Right cardiac atrium (tissue), 5 donors: Measurements from ENCODE around the gene ASPN. TPM values are rescaled to one million over a fixed set of nuclear protein-coding genes. Genes with fewer than 3 reads are reported as not detected.

ENCODE experiments used
- ATAC-seq, 2 donors: fragments of 200-7000 bp; cut with Tn5 transposase; one replicate each; pipeline versions ENCODE4 v1.8.0 to v1.9.1; 2020; ENCODE audit warnings: moderate library complexity in 2 of 2, mild to moderate bottlenecking in 1 of 2
- DNase-seq, 3 donors: peaks; one replicate each; pipeline ENCODE4 v3.0.0-alpha.2; 2020
- H3K27ac ChIP-seq: one replicate; pipeline ENCODE4 v1.5.1; 2013; ENCODE audit warnings: mild to moderate bottlenecking, low read length, control low read depth, moderate library complexity
- H3K27me3 ChIP-seq: one replicate; pipeline ENCODE4 v1.6.1; 2013; ENCODE audit not compliant: control insufficient read depth, insufficient read depth
- H3K4me1 ChIP-seq: one replicate; pipeline ENCODE4 v1.6.1; 2013; ENCODE audit warnings: low read length; ENCODE audit not compliant: control insufficient read depth, insufficient read depth
- H3K4me3 ChIP-seq: one replicate; pipeline ENCODE4 v1.5.1; 2013; ENCODE audit warnings: low read length, control low read depth
- H3K9me3 ChIP-seq: one replicate; pipeline ENCODE4 v1.6.1; 2013; ENCODE audit warnings: low read length; ENCODE audit not compliant: control insufficient read depth
- WGBS: extraction: QIAGEN DNeasy Blood & Tissue Kit; methylation state at CpG from one replicate; pipeline ENCODE4 v1.1.7; 2013; 5-methylcytosine and 5-hydroxymethylcytosine counted together
- intact Hi-C, 4 donors: fragments of 100-400 bp; cut with DNase I; formaldehyde crosslinking; loops; one replicate each; pipeline versions ENCODE4 v1.11.0 to v1.14.0; 2022 to 2023
- polyA plus RNA-seq: library from polyadenylated mRNA; stranded (reverse); fragments of 200-250 nt; gene quantifications from one replicate; pipeline ENCODE4 v1.2.3, GENCODE V29; 2013
- total RNA-seq, 4 donors: library from RNA; stranded (reverse); fragmentation: NEBNext Ultra II Directional; extraction: Animal tissue kit (Norgen Biotek cat#: 25700); gene quantifications; one replicate each; pipeline ENCODE4 v1.2.1, GENCODE V29; 2021
- donor health status: healthy with polysubstance abuse.
- donor health status: DM: no; HTN: yes; CAD: no.
- donor health status: DM: no; HTN: no; CAD: no.
- donor health status: DM: no; HTN: yes; CAD: no; lungs with severe emphysema.
- donor health status: DM: yes; HTN: yes; CAD: no.

Gene ASPN
- total and polyA plus RNA-seq, 5 donors, result 7.0 to 18.8 (median 9.8) TPM

DNA sequence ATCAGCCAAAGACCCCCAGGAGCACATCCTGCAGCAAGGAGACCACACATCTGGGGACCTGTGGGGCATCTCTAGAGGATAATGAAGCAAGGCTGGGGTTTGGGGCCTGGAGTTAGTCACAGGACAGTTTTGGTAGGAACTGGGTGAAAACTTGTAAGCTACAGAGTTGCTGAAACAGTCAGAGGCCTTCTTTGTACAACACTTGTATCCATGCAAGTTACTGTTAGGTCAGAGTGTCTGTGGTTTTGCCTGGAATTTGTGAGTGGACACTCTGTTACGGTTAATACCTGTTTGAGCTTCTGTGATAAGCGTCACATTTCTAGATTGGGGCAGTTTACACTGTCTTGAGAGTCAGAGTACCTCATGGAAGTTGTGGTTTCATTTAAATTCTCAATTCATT, 22.6 kb upstream of the ASPN start:
- Histone ChIP-seq H3K9me3 (no peaks in the 10 kb centered on the region), H3K27ac (peak overlapping the region; percentile 48), H3K4me3 (no peak overlapping the region), H3K27me3 (no peaks in the 10 kb centered on the region), H3K4me1 (peaks cover 9% of the 10 kb centered on the region)
- DNase-seq (no peak), ATAC-seq (no peak)
- WGBS, result 98% methylated on average over 2 of the region's 2 CpGs
- intact Hi-C loops, result no loop called here

DNA sequence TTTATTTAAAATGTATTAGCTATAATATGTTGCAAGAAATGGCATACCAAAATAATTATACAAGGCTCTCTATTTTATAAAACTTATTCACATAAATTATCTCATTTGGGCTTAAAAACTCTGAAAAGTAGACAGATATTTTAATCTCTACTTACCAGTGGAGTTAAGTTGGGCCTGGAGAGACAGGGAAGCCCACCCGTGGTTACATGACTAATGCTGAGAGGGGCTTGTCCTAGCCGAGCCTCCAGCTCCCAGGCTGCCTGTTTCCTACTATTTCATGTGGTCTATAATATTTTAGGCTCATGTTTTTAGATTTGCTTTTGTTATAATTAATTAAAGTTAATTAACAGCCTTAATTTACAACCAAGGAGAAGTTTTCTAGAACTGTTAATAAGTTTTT, 20.9 kb upstream of the ASPN start:
- DNase-seq (no peak), ATAC-seq (no peak)
- WGBS, result 87% methylated on average over 2 of the region's 2 CpGs
- Histone ChIP-seq H3K27me3 (no peaks in the 10 kb centered on the region), H3K4me1 (peaks cover 12% of the 10 kb centered on the region), H3K9me3 (no peaks in the 10 kb centered on the region), H3K27ac (no peak overlapping the region), H3K4me3 (no peak overlapping the region)
- intact Hi-C loops, result no loop called here

DNA sequence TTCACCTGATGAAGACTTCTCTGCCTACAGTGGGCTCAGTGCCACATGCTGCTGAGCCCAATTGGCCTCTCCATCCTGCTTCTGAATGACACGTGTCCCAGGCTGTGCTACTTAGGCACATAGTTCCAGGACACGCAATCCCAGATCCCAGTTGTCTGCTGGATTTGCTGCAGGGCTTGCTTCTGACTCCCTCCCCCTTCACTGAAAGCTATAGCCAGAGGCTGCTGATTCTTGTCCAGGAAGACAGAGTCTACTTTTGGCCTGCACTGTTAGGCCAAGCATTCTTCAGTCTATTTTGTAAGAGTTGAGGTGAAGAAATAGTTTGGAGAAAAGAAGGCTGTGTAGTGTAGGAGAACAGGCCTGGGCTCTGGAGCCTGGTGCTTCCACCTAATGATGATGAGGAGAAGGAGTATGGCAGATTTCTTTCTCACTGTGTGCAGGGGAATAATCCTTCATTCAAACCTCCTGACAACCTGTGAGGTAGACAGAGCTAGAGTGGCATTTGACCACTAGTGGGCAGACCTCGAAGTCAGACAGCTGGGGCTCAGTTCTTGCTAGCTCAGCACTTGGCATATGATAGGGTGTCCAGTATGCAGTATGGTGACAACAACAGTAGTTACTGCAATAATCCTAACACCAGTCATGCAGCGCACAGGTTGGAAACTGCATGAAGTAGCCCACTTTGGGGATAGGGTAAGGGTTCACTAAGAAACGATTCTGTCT, 19.5 kb upstream of the ASPN start:
- Histone ChIP-seq H3K4me1 (peaks cover 12% of the 10 kb centered on the region), H3K4me3 (no peak overlapping the region), H3K9me3 (no peaks in the 10 kb centered on the region), H3K27ac (peak overlapping the region; percentile 43), H3K27me3 (no peaks in the 10 kb centered on the region)
- ATAC-seq, result peak; percentile 79 to 85
- 74% methylated on average over 5 of the region's 5 CpGs for WGBS
- intact Hi-C loops, result no loop called here
- DNase-seq, result peak; percentile 54 to 82 (median 70)

DNA sequence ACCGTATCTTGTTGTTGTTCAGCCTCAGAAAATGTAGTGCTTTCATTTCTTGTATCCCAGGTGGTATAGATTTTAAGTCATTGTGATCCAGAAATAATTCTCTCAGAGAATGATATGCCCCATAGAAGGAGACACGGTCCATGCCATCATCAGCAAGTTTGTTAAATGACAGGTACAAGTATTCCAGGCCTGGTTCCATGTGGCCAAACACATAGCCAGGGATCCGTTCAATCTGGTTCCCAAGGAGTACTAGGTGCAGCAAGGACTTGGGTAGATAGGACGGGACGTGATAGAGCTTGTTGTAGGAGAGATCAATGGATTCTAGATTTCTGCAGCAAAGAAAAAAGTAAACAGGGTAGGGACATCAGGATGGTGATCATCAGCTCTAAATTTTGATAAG, 18.4 kb upstream of the ASPN start:
- 85% methylated on average over 5 of the region's 5 CpGs for WGBS
- intact Hi-C loops, result no loop called here
- peaks cover 12% of the 10 kb centered on the region for H3K4me1 ChIP-seq
- no peak overlapping the region for H3K4me3 ChIP-seq
- no peak for ATAC-seq
- DNase-seq, result no peak
- H3K27ac ChIP-seq, result no peak overlapping the region
- no peaks in the 10 kb centered on the region for H3K27me3 ChIP-seq
- no peaks in the 10 kb centered on the region for H3K9me3 ChIP-seq

DNA sequence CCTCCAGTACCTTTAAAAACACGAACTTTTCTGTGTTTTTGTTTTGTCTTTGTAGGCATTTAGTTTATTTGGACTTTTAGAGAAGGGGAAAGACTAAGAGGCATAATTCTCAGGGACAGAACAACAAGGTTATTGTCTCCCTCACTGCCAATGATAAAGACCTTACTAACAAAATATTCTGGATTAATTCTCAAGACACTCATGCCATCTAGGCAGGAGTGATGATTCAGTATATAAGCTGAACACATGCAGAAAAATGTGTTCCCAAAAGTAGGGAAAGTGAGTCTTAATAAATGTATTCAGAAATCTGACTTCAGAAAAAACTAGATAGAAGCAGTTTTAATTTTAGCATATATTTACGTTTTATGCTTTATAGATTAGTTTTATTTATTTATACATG, 17.4 kb upstream of the ASPN start:
- Histone ChIP-seq H3K9me3 (no peaks in the 10 kb centered on the region), H3K4me3 (no peak overlapping the region), H3K27me3 (no peaks in the 10 kb centered on the region), H3K27ac (no peak overlapping the region), H3K4me1 (peaks cover 12% of the 10 kb centered on the region)
- DNase-seq, result no peak
- 79% methylated on average over 2 of the region's 2 CpGs for WGBS
- ATAC-seq, result no peak
- intact Hi-C loops, result no loop called here

DNA sequence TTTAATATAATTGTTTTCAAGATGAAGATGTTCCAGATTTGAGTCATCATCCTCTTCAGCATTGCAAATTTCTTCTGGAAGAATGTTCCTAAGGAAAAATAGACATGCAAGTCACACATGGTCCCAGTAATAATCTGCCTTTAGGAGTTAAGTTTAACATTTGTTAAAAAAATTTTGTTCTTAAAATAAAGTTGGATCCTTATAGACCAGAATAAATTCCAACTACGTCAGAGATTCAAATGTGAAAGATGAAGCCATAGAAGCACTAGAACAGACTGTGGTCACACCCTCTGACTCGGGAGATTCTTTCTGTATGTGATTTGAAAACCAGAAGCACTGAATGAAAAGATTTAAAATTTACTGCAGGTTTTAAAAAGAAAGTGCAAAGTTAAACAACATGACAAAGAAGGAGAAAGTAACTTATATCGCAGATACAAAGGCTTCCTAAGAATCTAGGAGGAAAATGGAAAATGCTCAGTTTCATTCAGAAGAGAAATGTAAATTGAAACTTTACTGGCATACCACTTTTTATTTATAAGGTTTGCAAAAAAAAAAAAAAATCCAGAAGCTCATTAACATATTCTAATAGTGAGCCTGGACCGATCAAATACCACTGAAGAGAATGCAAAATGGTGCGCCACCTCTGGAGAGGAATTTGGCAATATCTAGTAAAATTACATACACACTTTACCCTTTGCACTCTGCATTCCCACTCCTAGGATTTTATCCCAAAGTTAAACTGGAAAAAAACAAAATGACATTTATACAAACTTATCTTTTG, 14.3 kb upstream of the ASPN start:
- no peak for DNase-seq
- no peak overlapping the region for H3K4me3 ChIP-seq
- no peaks in the 10 kb centered on the region for H3K9me3 ChIP-seq
- no peak overlapping the region for H3K27ac ChIP-seq
- H3K4me1 ChIP-seq, result peaks cover 3% of the 10 kb centered on the region
- intact Hi-C loops, result no loop called here
- no peaks in the 10 kb centered on the region for H3K27me3 ChIP-seq
- ATAC-seq, result no peak
- WGBS, result 79% methylated on average over 5 of the region's 5 CpGs

DNA sequence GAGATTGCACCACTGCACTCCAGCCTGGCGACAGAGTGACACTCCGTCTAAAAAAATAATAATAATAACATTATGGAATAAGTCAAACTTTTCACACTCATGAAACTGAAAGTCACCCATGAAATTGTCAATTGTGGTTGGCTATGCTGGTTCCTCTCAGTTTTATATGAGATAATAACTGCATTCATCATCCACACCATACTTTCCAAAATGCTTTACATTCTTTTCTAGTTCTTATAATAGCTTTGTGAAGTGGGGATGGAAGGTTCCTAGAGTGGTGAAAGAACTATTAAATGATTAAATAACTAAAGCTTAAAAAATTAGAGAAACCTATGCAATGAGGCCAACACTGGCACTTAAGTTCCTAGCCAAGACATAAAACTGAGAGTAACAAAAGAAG, 12.6 kb upstream of the ASPN start:
- Histone ChIP-seq H3K4me1 (peaks cover 3% of the 10 kb centered on the region), H3K9me3 (no peaks in the 10 kb centered on the region)
- no peak for ATAC-seq

DNA sequence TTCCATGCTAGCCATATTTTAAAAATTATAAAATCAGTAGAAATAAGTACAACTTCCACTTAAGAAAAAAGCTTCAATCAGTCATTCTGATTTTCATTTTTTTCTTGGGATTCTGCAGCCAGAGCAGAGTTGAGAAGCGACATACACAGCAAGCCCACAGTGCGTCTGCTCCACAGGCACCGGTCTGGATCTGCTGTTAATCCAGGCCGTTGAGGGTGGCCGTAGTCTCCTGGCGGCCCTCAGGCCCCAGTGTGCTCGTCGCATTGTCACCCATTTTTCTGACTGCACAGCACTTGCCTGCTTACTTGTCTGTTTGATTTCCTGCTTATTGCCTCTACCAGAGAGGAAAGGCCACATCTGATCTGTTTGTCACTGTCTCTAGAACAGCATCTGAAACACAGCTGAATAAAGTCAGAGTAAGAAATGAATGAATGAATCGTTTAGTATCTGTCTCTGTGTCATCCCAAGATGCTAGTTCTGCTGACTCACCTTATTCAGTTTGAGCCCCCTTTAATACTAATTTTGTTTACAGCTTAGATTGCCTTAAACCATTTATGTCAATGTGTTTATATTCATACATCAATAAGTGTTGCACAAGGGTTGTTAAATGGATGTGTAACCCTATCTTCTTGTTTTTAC, 11.6 kb upstream of the ASPN start:
- intact Hi-C loops, result no loop called here
- 89% methylated on average over 9 of the region's 9 CpGs for WGBS
- ATAC-seq, result no peak
- H3K27me3 ChIP-seq, result no peaks in the 10 kb centered on the region
- no peak for DNase-seq
- no peak overlapping the region for H3K27ac ChIP-seq
- H3K4me3 ChIP-seq, result no peak overlapping the region
- no peaks in the 10 kb centered on the region for H3K9me3 ChIP-seq
- H3K4me1 ChIP-seq, result peaks cover 2% of the 10 kb centered on the region

More for the DNA sequence above, 12.6 kb upstream of the ASPN start:
- no peak overlapping the region for H3K27ac ChIP-seq
- whole genome bisulfite sequencing, result 81% methylated on average over 2 of the region's 2 CpGs
- intact Hi-C loops, result no loop called here
- no peaks in the 10 kb centered on the region for H3K27me3 ChIP-seq
- no peak overlapping the region for H3K4me3 ChIP-seq
- no peak for DNase-seq

DNA sequence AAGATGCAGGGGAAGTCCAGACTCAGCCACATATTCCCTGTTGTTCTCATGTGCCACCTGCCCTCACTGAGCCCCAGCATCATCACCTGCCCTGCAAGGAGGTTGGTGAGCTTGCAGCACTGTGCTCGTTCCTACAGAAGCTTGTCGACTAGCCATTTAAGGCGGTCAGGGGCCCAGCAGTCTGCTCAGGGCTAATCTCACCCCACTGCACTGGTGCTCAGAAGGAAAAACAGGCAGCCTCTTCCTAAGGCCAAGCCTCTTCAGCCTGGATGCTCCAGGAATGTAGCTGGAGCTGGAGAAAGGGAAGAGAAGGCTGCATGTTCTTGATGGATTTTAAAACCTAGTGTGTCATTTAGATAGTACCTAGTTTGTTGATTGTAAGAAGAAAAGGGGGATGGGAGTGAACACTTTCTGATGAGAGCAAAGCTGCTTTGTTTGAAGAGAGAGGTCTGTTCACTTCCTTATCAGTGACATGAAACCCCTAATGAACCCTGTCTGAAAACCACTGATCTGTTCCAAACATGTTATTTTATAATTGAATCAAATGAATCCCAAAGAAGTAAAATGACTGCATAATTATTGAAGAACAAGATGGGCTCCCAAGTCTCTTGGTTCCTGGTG, 10.6 kb upstream of the ASPN start:
- intact Hi-C loops, result no loop called here
- 45% methylated on average over 3 of the region's 3 CpGs for WGBS
- no peaks in the 10 kb centered on the region for H3K9me3 ChIP-seq
- no peaks in the 10 kb centered on the region for H3K4me1 ChIP-seq
- ATAC-seq (peak in 1 of 2 donors; percentile 36), DNase-seq (no peak)
- H3K4me3 ChIP-seq, result no peak overlapping the region
- H3K27me3 ChIP-seq, result no peaks in the 10 kb centered on the region
- no peak overlapping the region for H3K27ac ChIP-seq

DNA sequence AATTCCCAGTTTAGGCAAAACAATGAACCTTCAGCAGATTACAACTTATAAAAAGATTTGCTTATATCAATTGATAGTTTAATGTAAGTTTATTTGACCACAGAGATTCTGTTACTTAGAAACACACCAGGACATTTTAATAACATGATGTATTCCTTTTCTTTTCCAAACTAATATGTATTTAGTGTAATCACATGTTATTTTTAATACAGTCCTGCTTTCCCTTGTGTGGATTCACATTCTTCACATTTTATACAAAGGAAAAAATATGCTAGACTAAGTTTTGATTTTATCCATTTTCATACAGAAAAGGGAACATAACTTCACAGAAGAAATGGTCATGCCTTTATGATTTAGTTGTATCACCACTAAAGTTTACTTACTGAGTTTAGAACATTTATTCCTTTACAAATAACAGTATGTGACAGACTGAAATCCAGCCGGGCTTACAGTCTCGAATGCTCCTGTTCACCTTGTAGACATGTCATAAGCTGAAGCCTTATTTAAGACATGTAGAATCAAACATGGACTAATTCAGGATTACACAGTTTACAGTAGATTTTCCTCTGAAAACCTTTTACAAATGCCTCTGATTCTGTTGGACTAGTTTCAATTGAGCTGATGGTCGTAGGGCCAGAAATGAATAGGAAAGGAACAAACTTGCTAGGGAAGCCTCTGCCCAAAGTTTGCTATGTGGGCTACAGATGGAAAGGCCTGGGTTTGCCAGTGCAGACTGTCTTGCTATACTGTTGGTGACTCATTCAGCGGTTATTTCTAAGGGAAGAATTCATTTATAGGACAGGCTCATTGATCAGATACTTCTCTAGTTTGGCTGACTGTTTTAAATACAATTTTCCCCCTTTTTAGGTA, 6.6 kb upstream of the ASPN start:
- ATAC-seq, result peak in 1 of 2 donors; percentile 19
- no peaks in the 10 kb centered on the region for H3K4me1 ChIP-seq
- intact Hi-C loops, result no loop called here
- 53% methylated on average over 4 of the region's 4 CpGs for WGBS
- no peak overlapping the region for H3K27ac ChIP-seq
- no peaks in the 10 kb centered on the region for H3K27me3 ChIP-seq
- no peak overlapping the region for H3K4me3 ChIP-seq
- H3K9me3 ChIP-seq, result no peaks in the 10 kb centered on the region
- no peak for DNase-seq
